Measurements from ENCODE around the gene MSI2.

DNA sequence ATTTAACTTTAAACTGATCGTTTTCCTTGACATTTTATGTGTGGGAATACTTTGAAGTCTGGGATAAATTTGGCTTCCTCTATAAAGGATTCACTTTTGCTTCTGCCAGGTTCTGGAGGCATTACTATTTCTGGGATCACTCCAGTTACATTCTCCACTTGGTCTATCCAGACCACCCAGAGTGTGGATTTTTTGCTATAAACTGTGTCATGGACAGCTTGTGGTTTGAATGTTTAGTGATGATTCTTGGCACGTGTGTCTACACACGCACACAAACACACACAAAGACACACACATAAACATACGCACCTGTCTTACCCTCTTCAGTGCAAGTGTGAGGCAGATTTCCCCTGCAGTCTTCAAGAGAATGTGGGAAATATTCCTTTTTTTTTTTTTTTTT, 27.4 kb upstream of the MSI2 start:
- TF ChIP-seq, protein P1, sequence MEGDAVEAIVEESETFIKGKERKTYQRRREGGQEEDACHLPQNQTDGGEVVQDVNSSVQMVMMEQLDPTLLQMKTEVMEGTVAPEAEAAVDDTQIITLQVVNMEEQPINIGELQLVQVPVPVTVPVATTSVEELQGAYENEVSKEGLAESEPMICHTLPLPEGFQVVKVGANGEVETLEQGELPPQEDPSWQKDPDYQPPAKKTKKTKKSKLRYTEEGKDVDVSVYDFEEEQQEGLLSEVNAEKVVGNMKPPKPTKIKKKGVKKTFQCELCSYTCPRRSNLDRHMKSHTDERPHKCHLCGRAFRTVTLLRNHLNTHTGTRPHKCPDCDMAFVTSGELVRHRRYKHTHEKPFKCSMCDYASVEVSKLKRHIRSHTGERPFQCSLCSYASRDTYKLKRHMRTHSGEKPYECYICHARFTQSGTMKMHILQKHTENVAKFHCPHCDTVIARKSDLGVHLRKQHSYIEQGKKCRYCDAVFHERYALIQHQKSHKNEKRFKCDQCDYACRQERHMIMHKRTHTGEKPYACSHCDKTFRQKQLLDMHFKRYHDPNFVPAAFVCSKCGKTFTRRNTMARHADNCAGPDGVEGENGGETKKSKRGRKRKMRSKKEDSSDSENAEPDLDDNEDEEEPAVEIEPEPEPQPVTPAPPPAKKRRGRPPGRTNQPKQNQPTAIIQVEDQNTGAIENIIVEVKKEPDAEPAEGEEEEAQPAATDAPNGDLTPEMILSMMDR (IDR thresholded peaks at IDR 0.05): no peak
- TF ChIP-seq POLR2A (IDR thresholded peaks at IDR 0.05) (no peak), POLR2AphosphoS5 (IDR thresholded peaks at IDR 0.05) (no peak), EP300 (IDR thresholded peaks at IDR 0.05) (no peak)

Data from gastroesophageal sphincter (tissue), 3 donors.